Measurements from ENCODE around the gene BHMT. TPM values are rescaled to one million over a fixed set of nuclear protein-coding genes. Genes with fewer than 3 reads are reported as not detected.
A peak's percentile ranks its signal among the peaks of the same experiment; 100 is the strongest.

The BHMT gene, protein sequence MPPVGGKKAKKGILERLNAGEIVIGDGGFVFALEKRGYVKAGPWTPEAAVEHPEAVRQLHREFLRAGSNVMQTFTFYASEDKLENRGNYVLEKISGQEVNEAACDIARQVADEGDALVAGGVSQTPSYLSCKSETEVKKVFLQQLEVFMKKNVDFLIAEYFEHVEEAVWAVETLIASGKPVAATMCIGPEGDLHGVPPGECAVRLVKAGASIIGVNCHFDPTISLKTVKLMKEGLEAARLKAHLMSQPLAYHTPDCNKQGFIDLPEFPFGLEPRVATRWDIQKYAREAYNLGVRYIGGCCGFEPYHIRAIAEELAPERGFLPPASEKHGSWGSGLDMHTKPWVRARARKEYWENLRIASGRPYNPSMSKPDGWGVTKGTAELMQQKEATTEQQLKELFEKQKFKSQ
- total RNA-seq (2014; rRNA removed; shearing (Covaris generic)), result not detected in 2 replicates
- polyA plus RNA-seq (2015; cell fraction: cytosol; rRNA removed), result not detected in 2 replicates
- not detected in 2 replicates for polyA plus RNA-seq (2015; cell fraction: nucleus; rRNA removed)

DNA sequence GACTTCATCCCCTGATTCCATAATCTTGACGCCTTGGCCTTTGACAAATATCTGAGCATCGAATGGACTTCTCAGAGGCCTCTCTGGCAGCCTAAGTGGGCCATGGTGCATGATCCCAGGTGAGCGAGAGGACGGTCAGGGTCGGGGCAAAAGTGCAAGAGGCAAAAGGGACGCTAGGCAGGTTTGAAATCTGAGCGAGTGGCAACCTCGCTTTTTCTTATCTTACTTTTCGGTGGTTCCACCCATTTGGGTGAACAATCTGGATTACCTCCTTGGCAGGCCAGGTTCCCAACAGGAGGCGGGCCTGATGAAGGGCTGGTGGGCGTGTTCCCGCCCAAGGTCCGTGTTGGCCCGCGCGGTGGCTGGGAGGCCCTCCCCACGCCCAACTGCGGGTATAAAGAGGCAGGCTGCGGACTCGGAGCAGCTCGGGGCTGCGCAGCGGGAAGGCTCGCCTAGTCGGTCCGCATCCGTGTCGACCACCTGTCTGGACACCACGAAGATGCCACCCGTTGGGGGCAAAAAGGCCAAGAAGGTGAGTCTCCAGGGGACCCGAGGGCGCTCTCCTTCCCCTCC lies at the start of gene BHMT:
TSS of gene BHMT (plus strand) at position 423 of the 573 bp plus-strand sequence. CDS start at position 500, 77 bp downstream.
- no peak for DNase-seq (ENCODE audit: low read depth)

DNA sequence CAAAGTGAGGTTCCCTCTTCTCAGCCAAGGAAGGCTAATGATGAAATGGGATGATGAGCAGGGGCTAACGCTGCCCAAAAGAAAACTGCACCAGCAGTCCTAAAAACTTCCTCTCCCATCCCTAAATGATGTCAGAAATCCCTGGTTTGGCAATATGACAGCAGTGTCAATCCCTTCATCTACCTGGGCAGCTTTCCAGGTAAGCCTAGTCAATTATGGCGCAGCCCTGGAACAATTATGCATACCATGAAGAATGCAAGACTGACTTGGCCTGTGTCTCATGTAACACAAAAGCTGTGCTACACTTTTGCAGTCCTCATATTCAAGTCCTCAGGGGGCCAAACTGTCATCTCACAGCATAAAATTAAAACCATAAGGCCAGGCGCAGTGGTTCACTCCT lies 49.2 kb upstream of the BHMT start:
- DNase-seq (ENCODE audit: low read depth), result no peak

DNA sequence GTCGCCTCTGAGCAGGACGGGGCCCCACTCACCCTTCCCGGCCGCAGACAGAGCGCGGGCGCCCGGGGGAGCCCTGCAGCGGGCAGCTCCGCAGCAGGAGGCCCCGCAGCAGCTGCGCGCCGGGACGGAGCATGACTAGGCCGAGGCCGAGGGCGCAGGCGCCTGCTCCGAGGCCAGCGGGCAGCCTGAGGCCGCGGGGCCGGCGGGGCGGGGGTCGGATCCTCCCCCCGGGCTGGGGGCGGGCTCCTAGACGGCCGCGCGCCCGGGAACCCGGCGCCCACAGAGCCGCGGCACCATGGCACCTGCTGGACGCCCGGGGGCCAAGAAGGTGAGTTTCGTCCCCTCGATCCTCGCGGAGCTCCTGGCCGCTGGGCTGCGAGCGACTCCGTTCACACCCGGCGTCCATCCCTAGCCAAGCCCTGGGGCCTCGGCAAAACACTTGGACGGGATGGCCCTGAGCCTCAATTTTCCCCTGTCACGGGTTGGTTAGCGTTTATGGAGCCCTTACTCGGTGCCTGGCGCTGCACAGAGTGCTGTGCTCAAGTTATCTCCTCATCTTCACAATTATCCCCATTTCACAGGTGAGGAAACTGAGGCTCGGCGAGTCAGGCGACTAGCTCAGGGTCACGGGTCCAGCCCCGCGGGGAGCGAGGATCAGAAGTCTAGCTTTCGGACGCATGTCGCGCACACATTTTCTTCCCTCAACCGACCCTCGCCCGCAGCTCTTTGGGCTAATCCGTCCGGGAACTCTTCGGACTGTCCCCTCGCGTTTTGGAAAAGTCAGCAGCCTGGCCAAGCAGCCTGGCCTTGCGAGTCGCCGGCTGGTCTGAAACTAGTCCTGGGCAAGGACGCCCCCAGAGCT lies 41.9 kb upstream of the BHMT start, which contains the start of the genes BHMT2 and DMGDH:
TSS of gene BHMT2 (plus strand) at position 280 of the 862 bp plus-strand sequence. CDS start at position 296, 16 bp downstream.
TSS of gene DMGDH (minus strand) at position 187 of the 862 bp plus-strand sequence. CDS start at position 133, 54 bp downstream.
- DNase-seq (ENCODE audit: low read depth), result no peak

DNA sequence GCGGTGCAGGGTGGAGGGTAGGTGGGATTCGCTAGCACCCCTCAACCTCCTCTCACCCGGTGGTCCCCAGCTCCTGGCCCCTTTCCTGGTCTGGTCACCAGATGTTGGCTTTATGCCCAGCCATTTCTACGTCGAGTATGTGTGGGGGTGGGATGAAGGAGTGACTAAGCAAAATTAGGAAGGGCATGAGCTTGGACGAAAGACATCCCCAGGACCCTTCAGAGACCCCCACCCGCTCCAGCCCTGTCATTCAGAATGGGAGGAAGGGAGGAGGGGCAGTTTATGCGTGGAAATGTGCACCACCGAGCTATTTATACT lies 41.3 kb upstream of the BHMT start:
- no peak for DNase-seq (ENCODE audit: low read depth)

DNA sequence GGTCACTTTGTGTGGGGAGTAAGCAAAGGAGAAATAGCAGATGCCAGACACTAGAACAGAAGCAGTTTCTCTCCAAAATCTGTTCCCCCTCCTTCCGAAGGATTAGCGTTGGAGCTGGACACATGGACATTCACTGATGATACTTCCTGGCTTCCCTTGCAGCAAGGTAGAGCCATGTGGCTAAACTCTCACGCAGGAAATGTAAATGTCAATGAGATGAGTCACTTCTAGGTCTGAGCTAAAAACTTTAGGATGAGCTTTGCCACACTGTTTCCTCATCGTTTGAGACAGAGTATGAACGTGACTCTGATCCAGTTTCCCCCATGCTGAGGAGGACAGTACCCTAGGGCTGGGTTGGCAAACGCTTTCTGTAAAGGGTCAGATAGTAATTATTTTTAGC lies 37.0 kb upstream of the BHMT start:
- peak; percentile 85 for DNase-seq (ENCODE audit: low read depth)

DNA sequence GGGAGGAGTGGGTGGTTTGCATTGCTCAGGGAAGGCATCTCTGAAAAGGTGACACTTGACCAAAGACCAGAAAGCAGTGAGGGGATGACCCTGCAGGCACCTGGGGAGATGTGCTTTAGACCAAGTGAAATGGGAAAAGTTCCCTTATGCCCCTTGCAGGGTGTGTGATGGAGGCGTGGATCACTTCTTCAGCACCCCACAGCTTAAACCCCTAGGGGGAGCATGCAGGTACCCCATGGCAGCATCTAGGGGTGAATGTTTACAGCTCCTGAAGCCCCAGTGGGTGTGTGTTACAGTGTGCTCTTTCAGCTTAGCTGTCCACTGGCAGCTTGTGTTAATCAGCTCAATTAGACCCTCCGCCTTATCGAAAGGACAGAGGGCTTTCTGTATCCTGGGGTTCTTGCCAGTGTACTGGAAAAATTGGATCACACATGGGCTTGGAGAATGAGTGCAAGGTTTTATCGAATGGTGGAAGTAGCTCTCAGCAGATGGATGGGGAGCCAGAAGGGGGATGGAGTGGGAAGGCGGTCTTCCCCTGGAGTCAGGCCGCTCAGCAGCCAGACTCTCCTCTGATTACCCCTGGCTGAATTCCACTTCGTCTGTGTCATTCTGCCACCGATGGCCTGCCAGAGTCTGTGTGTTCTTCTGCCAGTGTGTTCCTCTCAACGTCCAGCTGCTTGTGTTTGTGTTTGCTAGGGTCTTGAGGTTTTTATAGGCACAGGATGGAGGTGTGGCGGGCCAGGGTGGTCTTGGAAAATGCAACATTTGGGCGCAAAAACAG lies 35.8 kb upstream of the BHMT start:
- no peak for DNase-seq (ENCODE audit: low read depth)

DNA sequence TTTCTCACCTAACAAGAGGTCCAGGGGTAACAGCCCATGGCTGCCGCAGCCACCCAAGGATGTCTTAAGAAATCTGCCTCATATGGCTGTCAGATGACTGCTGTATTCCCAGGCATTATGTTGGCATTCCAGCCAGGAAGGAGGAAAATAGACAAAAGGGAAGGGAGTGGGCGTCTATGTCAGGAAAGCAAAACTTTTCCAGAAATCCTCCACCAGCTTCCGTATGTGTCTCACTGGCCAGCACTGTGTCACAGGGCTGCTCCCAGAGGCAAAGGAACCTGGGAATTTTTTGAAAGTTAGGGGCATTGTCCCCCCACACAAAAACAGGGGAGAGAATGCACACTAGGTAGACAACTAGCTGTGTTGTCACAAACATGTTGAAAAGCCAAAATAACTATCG lies 34.8 kb upstream of the BHMT start:
- no peak for DNase-seq (ENCODE audit: low read depth)

DNA sequence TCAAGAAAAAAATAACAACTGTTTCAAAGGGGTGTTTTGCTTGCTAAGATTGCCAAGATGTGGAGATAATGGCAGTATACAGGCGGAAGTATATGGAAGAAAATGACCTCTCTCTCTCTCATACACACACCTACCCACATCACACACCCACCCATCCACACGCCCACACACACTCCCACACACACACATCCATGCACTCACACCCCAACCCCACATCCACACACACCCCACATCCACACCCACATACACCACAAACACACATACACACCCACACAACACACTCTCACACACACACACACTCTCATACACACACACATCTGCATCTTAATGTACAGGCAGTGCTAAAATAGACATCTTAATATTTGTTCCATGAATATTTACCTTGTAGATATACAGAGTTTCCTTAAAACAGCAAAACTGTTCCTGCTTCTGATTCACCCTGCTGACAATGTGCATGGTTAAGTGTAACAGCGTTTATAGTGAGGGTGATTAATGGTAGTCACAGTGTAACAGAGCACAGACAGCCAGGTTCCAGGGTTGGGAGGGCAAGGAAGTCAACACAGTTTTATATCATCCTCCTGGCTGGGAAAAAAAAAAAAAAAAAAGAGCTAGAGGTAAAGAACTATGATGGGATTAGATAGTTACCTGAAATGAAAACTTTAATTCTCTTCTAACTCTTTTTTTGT lies 33.8 kb upstream of the BHMT start:
- DNase-seq (ENCODE audit: low read depth), result no peak

DNA sequence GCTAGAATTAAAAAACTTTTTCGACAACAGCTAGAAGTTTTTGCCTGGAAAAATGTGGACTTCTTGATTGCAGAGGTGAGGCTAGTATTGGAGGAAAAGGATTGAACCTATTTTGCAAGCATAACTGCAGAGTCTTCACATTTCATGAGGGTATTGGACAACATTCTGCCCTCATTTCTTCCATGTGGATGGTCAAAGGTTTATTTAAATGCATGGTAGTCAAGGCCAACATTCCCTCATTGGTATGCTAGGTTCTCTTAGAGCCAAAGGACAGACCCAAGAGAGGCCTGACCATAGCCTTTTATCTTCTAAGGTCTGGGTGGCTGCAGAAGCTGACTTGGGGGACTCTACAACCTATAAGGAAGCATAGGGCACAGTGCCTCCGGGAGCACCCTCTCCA lies 30.8 kb upstream of the BHMT start:
- no peak for DNase-seq (ENCODE audit: low read depth)

DNA sequence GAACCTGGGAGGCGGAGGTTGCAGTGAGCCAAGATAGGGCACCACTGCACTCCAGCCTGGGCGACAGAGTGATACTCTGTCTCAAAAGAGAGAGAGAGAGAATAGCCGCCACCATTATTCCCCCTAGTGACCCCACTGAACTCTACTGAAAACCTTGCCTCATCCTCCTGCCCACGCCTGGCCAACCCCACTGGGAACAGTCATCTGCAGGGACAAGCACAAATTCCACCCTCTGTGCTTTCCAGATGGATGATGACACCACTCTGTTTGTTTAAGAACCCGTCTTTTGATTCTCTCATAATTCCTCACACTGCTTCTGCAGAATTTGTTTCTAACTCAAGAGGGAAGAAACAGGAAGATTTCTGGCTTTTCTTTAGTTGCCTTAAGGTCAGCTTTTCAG lies 29.8 kb upstream of the BHMT start:
- no peak for DNase-seq (ENCODE audit: low read depth)

DNA sequence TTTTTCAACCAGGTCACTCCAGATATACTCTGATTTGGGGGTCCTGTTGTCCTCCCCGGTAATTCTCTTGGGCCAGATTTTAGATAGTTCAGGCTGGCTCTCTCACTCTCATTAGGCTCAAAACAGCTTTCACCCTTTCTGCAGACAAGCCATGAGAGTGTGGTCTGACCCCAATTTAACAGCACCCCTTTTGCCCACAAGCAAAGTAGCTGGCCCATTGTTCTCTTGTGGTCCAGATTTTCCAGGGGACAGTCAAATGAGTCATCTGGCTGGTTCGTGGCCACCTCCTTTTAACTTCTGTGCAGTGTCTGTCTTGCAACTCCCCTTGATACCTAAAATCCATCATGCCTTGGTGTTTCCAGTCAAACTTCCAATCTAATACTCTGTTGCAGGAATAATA lies 25.5 kb upstream of the BHMT start:
- peak; percentile 17 for DNase-seq (ENCODE audit: low read depth)

DNA sequence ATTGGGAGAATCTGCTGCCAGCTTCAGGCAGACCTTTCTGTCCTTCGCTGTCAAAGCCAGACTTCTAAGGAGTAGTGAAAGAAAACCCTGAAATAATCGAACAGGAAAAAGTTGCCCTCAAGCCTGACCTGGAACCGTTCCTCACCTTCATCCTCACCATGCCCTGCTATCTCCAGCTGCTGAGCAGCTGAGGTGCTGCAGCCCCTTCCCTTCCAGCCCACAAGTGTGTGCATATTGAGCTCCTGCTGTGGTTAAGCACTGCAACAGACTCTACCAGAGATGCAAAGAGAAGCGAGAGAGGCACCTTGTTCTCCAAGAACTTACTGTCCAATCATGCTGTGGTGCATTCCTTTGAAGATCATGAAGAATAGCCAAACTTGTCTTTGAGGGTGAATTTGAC lies 23.1 kb upstream of the BHMT start:
- DNase-seq (ENCODE audit: low read depth), result no peak

DNA sequence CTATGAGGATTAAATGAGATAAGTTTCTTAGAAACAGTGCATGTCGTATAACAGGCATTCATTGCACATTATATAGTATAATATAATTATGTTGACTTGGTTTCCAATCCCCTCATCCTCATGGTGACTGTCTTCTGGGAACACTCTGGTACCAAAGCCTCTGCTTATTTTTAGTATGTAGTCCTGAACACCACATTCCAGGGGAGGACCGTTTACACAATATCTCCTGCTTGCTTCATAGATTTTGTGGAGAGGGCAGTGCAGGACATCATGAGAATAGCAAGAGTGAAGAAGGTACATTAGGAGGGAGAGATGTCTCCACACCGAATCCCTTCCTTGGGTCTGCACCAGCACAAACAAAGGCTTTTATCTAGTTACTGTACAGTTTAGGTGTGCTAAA lies 20.5 kb upstream of the BHMT start:
- no peak for DNase-seq (ENCODE audit: low read depth)

DNA sequence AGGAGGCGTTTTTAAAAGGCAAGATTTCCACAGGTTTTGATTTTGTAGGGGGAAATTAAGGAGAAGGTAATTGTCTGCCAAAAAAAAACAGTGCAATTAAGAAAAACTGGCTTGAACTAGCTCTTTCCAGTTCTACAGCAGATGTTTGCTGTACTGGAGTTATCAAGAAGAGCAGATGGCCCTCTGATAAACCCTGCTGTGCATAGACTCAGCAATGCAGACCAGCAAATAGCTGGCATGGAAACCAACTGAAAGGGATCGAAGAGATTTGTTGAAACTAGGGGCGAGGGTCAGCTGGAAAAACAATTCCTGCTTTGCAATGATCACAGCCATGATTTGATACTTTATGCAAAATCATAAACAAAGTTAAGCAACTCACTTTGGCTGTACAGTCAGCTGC lies 17.8 kb upstream of the BHMT start:
- no peak for DNase-seq (ENCODE audit: low read depth)

DNA sequence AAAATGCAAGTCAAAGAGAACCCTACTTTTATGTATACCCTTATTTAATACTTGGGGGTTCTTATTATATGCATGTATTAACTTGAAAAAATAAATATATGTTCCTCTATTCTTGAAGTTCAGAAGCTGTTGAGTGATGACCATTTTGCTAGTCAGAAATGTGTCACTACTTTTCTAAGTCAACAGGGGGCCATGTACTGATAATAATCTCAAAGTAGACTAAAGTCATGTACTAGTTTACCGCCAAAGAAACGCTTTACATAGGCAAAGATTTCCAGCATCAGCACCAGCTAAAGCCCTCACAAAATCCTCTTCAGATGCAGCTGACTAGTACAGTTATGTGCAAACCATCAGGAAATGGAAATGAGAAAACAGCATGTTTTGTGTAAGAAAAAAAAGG lies 5.7 kb upstream of the BHMT start:
- no peak for DNase-seq (ENCODE audit: low read depth)

DNA sequence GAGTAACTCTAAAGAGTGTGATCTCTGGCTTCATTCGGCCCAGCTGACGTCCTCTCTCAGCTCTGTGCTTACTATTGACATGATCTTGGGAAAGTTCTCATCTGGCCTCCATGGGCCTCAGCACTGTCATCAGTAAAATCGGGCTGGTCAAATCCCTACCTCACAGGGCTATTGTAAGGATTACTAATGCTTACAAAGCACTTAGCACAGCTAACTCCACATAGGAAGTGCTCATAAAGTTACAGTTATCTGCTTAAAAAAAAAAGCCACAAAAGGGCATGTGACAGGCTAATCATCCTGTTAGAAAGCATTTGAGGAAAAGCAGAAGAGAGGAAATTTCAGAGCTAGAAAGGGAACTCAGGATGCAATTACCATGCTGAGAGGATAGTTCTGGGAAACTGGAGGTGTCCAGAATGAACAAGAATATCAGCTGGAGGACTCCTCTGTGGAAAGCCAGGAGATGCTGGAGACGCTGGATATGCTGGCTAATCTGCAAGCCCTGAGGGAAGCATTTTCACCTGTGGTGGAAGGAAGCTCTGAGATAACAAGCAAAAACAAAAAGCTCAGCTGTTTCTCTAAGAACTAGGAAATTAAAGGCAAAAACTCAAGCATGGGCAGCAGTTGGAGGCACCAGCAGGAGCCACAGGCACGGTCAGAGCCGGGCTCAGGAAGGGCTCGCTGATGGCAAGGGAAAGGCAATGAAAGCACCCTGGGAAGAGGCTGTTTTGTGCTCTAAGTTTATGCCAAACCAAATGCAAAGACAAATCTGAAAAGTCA lies 4.4 kb upstream of the BHMT start:
- peak; percentile 68 for DNase-seq (ENCODE audit: low read depth)

DNA sequence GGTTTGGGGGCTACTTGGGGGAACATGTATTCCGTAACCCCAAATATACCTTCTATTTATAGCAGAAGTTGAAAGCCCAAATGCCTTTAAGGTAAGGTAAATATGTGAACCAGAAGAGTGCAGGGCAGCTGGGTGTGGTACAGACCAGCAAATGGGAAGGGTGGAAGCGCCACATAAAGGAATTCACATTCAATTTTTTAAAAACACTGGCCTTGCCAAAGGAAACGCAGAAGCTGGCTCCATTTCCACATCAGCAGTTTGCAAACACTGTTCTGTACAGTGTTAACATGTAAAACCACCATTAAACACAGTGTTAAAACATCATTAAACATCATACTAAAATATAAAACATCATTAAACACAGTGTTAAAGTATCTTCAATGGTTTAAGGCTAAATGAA lies 3.5 kb upstream of the BHMT start:
- DNase-seq (ENCODE audit: low read depth), result no peak

DNA sequence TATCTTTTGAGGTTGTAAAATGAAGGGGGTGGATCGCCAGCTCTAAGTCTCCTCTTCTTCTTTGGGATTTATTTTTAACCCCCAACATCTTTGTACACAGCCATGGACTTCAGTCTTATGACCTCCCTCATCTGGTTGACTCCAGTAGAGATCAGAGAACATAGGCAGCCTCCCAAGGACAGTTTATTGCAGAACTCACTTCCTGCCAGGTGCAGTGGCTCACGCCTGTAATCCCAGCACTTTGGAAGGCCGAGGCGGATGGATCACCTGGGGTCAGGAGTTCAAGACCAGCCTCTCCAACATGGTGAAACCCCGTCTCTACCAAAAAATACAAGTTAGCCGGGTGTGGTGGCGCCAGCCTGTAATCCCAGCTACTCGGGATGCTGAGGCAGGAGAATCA lies 2.8 kb upstream of the BHMT start:
- DNase-seq (ENCODE audit: low read depth), result no peak
